Stimulated activated CD4-positive, alpha-beta T cell treated with anti-CD3 and anti-CD28 coated beads, Interleukin-2, amount 100 ng/mL, for 4 hours (primary cell): Measurements from ENCODE around the gene PRPF31.
"Not testable (repeated sequence)": the region's sequence is repeated elsewhere in the genome, so short reads cannot be mapped to it uniquely, and the experiment has no call there.

Experiments
- DNase-seq: peaks from one replicate; pipeline ENCODE4 v3.0.0-alpha.2; 2020; ENCODE audit warnings: low read depth

PRPF31 gene

GRCh38 chr19:54115109-54116063 is at the start of gene PRPF31, which contains the start of gene TFPT:
PRPF31 (plus strand) TSS chr19:54115754; CDS start chr19:54118279, 2,525 bp downstream.
TFPT (minus strand) TSS chr19:54115657; CDS start chr19:54115269, 388 bp downstream.
- DNase-seq: peak; percentile 95

- no peak for DNase-seq
These were observed 46.1 kb upstream of the PRPF31 start for GRCh38 chr19:54069470-54069869.

- no peak for DNase-seq
These were observed 41.7 kb upstream of the PRPF31 start for GRCh38 chr19:54073829-54074228.

- DNase-seq: no peak
These were observed 40.7 kb upstream of the PRPF31 start for GRCh38 chr19:54074851-54075250.

GRCh38 chr19:54077334-54077733 is 38.2 kb upstream of the PRPF31 start:
- DNase-seq: no peak

GRCh38 chr19:54081032-54081431 is 34.5 kb upstream of the PRPF31 start, which contains the start of gene TARM1:
TARM1 (minus strand) TSS chr19:54081365; CDS start chr19:54081340, 25 bp downstream.
- no peak for DNase-seq

GRCh38 chr19:54084410-54084809 is 31.1 kb upstream of the PRPF31 start:
- no peak for DNase-seq

GRCh38 chr19:54094426-54095000 is 21.0 kb upstream of the PRPF31 start:
- no peak for DNase-seq

GRCh38 chr19:54095136-54095858 is 20.3 kb upstream of the PRPF31 start:
- DNase-seq: no peak

- DNase-seq: not testable (repeated sequence)
These were observed 19.5 kb upstream of the PRPF31 start for GRCh38 chr19:54095859-54096616.

- no peak for DNase-seq
These were observed 18.9 kb upstream of the PRPF31 start for GRCh38 chr19:54096617-54097106.

GRCh38 chr19:54099190-54099902 is 16.2 kb upstream of the PRPF31 start:
- no peak for DNase-seq

- DNase-seq: not testable (repeated sequence)
These were observed 15.7 kb upstream of the PRPF31 start for GRCh38 chr19:54099903-54100255.

- no peak for DNase-seq
These were observed 15.0 kb upstream of the PRPF31 start, which contains the start of gene OSCAR for GRCh38 chr19:54100561-54100960. OSCAR (minus strand) TSS chr19:54100803; CDS start chr19:54100792, 11 bp downstream.

GRCh38 chr19:54102421-54103169 is 13.0 kb upstream of the PRPF31 start, which contains the start of gene NDUFA3:
NDUFA3 (plus strand) TSS chr19:54102855; CDS start chr19:54102879, 24 bp downstream.
- peak; percentile 96 for DNase-seq

GRCh38 chr19:54104998-54105715 is 10.4 kb upstream of the PRPF31 start:
- DNase-seq: no peak

GRCh38 chr19:54105796-54106195 is 9.8 kb upstream of the PRPF31 start:
- DNase-seq: no peak

GRCh38 chr19:54106716-54107115 is 8.8 kb upstream of the PRPF31 start:
- DNase-seq: no peak

- DNase-seq: no peak
These were observed 7.6 kb upstream of the PRPF31 start for GRCh38 chr19:54107876-54108490.
